Measurements from ENCODE around the gene ETNPPL.

GRCh38 chr4:108766058-108766457, 3.2 kb upstream of the ETNPPL start:
- TF ChIP-seq, protein P1, sequence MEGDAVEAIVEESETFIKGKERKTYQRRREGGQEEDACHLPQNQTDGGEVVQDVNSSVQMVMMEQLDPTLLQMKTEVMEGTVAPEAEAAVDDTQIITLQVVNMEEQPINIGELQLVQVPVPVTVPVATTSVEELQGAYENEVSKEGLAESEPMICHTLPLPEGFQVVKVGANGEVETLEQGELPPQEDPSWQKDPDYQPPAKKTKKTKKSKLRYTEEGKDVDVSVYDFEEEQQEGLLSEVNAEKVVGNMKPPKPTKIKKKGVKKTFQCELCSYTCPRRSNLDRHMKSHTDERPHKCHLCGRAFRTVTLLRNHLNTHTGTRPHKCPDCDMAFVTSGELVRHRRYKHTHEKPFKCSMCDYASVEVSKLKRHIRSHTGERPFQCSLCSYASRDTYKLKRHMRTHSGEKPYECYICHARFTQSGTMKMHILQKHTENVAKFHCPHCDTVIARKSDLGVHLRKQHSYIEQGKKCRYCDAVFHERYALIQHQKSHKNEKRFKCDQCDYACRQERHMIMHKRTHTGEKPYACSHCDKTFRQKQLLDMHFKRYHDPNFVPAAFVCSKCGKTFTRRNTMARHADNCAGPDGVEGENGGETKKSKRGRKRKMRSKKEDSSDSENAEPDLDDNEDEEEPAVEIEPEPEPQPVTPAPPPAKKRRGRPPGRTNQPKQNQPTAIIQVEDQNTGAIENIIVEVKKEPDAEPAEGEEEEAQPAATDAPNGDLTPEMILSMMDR (conservative IDR thresholded peaks at IDR 0.05; ENCODE audit: low read depth, low read length) = no peak
- no peak for TF ChIP-seq EZH2phosphoT487 (IDR thresholded peaks at IDR 0.05; ENCODE audit: borderline replicate concordance, low read length)
